ENCODE results near the gene CEP83. TPM values are rescaled to one million over a fixed set of nuclear protein-coding genes. Genes with fewer than 3 reads are reported as not detected.
A peak's percentile ranks its signal among the peaks of the same experiment; 100 is the strongest.
"Not testable (repeated sequence)": the region's sequence is repeated elsewhere in the genome, so short reads cannot be mapped to it uniquely, and the experiment has no call there.

The CEP83 gene
- total and polyA plus RNA-seq, 9 of the 15 experiments (the other 6 are each of a cell fraction or from before 2014, with no cell fraction given), result 5.3 to 40.5 (median 31.3) TPM

DNA sequence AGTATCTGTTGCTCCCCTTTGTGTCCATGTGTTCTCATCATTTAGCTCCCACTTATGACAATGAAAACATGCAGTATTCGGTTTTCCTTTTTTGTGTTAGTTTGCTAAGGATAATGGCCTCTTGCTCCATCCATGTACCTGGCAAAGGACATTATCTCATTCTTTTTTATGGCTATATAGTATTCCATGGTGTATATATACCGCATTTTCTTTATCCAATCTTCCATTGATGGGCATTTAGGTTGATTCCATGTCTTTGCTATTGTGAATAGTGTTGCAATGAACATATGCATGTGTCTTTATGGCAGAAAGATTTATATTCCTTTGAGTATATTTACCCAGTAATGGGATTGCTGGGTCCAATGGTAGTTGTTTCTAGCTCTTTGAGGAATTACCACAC, 143.1 kb downstream of the CEP83 start:
- H3K9me3 ChIP-seq (replicated peaks; ENCODE audit: control insufficient read depth, insufficient read depth, low read depth, low read length); in situ Hi-C loops (cut with MboI); POLR2A ChIA-PET; H3K4me3 ChIP-seq; H3K4me1 ChIP-seq (replicated peaks in 1 of 2; ENCODE audit: control insufficient read depth in 2 of 2, insufficient read depth in 2 of 2, low read length in 2 of 2); DNase-seq (ENCODE audit: extremely low read depth in 1 of 4, low spot score in 3 of 4); H3K27me3 ChIP-seq (ENCODE audit: control insufficient read depth in 2 of 2, insufficient read depth in 2 of 2, low read length in 2 of 2); H3K36me3 ChIP-seq (ENCODE audit: control insufficient read depth, insufficient read depth, low read length); H3K9ac ChIP-seq (ENCODE audit: insufficient read depth in 1 of 2, low read depth in 2 of 2, low read length in 2 of 2); H3K4me2 ChIP-seq (ENCODE audit: insufficient read depth, low read length); H4K20me1 ChIP-seq (replicated peaks; ENCODE audit: control insufficient read depth, insufficient read depth, low read length); FAIRE-seq; ATAC-seq; CTCF ChIA-PET (ENCODE audit: low intra/inter-chr PET ratio); H3K79me2 ChIP-seq (ENCODE audit: control insufficient read depth, insufficient read depth, low read length); H3K9me1 ChIP-seq (ENCODE audit: control insufficient read depth, insufficient read depth, low read length); BruUV-seq (replicated peaks); H2AFZ ChIP-seq (ENCODE audit: low read depth, low read length); H3K27ac ChIP-seq (ENCODE audit: extremely low read depth, low read depth, low read length); intact Hi-C loops (cut with micrococcal nuclease): not testable (repeated sequence)
- TF ChIP-seq ZNF146 (CRISPR knock-in tag; IDR thresholded peaks at IDR 0.05; ENCODE audit: unreplicated experiment), result peak; percentile 51
- WGBS (ENCODE audit: insufficient coverage, low coverage, missing lambda C conversion rate), result 82% methylated on average over 2 of the region's 2 CpGs

DNA sequence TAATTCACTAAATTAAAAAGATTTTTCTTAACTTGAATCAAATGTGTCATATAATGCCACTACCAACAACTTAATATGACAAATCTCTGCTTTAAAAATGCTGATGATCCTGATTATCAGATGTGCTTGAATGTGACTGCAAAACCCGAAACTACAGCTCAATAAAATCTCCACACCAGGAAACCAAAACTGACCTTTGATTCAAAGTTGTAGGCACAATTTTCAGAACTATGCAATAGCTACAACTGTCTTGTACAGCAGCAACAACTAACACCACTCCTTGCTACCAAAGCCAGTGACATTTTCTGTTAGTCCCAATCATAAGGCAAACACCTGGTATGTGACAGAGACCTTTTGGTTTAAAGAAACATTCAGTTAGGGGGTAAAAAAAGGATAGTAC, 147.3 kb downstream of the CEP83 start:
- TF ChIP-seq NFE2L1 (tag; IDR thresholded peaks at IDR 0.05; ENCODE audit: borderline replicate concordance, low read depth), result no peak
- TF ChIP-seq SNRNP70 (optimal IDR thresholded peaks at IDR 0.05; ENCODE audit: low read depth, low read length), result no peak
- no peak for TF ChIP-seq PML (IDR thresholded peaks at IDR 0.05; ENCODE audit: low read length)
- TF ChIP-seq, protein P1, sequence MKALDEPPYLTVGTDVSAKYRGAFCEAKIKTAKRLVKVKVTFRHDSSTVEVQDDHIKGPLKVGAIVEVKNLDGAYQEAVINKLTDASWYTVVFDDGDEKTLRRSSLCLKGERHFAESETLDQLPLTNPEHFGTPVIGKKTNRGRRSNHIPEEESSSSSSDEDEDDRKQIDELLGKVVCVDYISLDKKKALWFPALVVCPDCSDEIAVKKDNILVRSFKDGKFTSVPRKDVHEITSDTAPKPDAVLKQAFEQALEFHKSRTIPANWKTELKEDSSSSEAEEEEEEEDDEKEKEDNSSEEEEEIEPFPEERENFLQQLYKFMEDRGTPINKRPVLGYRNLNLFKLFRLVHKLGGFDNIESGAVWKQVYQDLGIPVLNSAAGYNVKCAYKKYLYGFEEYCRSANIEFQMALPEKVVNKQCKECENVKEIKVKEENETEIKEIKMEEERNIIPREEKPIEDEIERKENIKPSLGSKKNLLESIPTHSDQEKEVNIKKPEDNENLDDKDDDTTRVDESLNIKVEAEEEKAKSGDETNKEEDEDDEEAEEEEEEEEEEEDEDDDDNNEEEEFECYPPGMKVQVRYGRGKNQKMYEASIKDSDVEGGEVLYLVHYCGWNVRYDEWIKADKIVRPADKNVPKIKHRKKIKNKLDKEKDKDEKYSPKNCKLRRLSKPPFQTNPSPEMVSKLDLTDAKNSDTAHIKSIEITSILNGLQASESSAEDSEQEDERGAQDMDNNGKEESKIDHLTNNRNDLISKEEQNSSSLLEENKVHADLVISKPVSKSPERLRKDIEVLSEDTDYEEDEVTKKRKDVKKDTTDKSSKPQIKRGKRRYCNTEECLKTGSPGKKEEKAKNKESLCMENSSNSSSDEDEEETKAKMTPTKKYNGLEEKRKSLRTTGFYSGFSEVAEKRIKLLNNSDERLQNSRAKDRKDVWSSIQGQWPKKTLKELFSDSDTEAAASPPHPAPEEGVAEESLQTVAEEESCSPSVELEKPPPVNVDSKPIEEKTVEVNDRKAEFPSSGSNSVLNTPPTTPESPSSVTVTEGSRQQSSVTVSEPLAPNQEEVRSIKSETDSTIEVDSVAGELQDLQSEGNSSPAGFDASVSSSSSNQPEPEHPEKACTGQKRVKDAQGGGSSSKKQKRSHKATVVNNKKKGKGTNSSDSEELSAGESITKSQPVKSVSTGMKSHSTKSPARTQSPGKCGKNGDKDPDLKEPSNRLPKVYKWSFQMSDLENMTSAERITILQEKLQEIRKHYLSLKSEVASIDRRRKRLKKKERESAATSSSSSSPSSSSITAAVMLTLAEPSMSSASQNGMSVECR (CRISPR knock-in tag; IDR thresholded peaks at IDR 0.05), result no peak
- TF ChIP-seq NCOA2 (IDR thresholded peaks at IDR 0.05; ENCODE audit: partially characterized antibody in 2 of 2), result no peak
- TF ChIP-seq, protein P2, sequence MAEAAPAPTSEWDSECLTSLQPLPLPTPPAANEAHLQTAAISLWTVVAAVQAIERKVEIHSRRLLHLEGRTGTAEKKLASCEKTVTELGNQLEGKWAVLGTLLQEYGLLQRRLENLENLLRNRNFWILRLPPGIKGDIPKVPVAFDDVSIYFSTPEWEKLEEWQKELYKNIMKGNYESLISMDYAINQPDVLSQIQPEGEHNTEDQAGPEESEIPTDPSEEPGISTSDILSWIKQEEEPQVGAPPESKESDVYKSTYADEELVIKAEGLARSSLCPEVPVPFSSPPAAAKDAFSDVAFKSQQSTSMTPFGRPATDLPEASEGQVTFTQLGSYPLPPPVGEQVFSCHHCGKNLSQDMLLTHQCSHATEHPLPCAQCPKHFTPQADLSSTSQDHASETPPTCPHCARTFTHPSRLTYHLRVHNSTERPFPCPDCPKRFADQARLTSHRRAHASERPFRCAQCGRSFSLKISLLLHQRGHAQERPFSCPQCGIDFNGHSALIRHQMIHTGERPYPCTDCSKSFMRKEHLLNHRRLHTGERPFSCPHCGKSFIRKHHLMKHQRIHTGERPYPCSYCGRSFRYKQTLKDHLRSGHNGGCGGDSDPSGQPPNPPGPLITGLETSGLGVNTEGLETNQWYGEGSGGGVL (CRISPR knock-in tag; IDR thresholded peaks at IDR 0.05), result no peak
- ChIA-PET POLR2A (no interaction called here), CTCF (ENCODE audit: low intra/inter-chr PET ratio) (no interaction called here)
- no peaks in the 10 kb centered on the region for H4K20me1 ChIP-seq (replicated peaks; ENCODE audit: control insufficient read depth, insufficient read depth, low read length)
- intact Hi-C loops (cut with micrococcal nuclease) (no loop called here), in situ Hi-C loops (cut with MboI) (no loop called here)
- H3K4me3 ChIP-seq, result no peak overlapping the region
- H3K9me3 ChIP-seq (replicated peaks; ENCODE audit: control insufficient read depth, insufficient read depth, low read depth, low read length), result no peaks in the 10 kb centered on the region
- no peak for FAIRE-seq
- H3K4me2 ChIP-seq (ENCODE audit: insufficient read depth, low read length), result no peak overlapping the region
- BruUV-seq (replicated peaks), result no TSS peak
- no peak overlapping the region for H3K9ac ChIP-seq (ENCODE audit: insufficient read depth in 1 of 2, low read depth in 2 of 2, low read length in 2 of 2)
- no peaks in the 10 kb centered on the region for H3K9me1 ChIP-seq (ENCODE audit: control insufficient read depth, insufficient read depth, low read length)
- no peak for ATAC-seq
- H2AFZ ChIP-seq (ENCODE audit: low read depth, low read length), result no peak overlapping the region
- H3K27ac ChIP-seq (ENCODE audit: extremely low read depth, low read depth, low read length), result no peak overlapping the region
- peaks cover 38% of the 10 kb centered on the region for H3K36me3 ChIP-seq (ENCODE audit: control insufficient read depth, insufficient read depth, low read length)
- DNase-seq (ENCODE audit: extremely low read depth in 1 of 4, low spot score in 3 of 4), result no peak
- H3K4me1 ChIP-seq (replicated peaks in 1 of 2; ENCODE audit: control insufficient read depth in 2 of 2, insufficient read depth in 2 of 2, low read length in 2 of 2), result no peaks in the 10 kb centered on the region
- no peaks in the 10 kb centered on the region for H3K27me3 ChIP-seq (ENCODE audit: control insufficient read depth in 2 of 2, insufficient read depth in 2 of 2, low read length in 2 of 2)
- 94% methylated on average over 1 of the region's 1 CpG for WGBS (ENCODE audit: insufficient coverage, low coverage, missing lambda C conversion rate)
- no peaks in the 10 kb centered on the region for H3K79me2 ChIP-seq (ENCODE audit: control insufficient read depth, insufficient read depth, low read length)

Data from K562 (cell line).